K562 (cell line): ENCODE results near the gene PPIL4. TPM values are rescaled to one million over a fixed set of nuclear protein-coding genes. Genes with fewer than 3 reads are reported as not detected.

ENCODE experiments used
- BRCA1 ChIP-seq, 2 experiments: fragments of 450-650 bp in 1 of 2; sonication (generic) in 1 of 2; formaldehyde crosslinking in 1 of 2; IDR thresholded peaks; 2 replicates each; pipeline versions ENCODE4 v1.5.0 to v1.6.1; 2017 to 2020; ENCODE audit warnings: mild to moderate bottlenecking in 1 of 2, missing genetic modification reagents in 1 of 2
- BRF1 ChIP-seq: IDR thresholded peaks from 3 replicates; pipeline ENCODE4 v1.6.1; 2011; ENCODE audit warnings: borderline replicate concordance, mild to moderate bottlenecking; ENCODE audit not compliant: insufficient read length; ENCODE audit errors: extremely low read depth
- CBX2 ChIP-seq: fragments of 200-600 bp; sonication (generic); IDR thresholded peaks from one replicate; pipeline ENCODE4 v1.6.1; 2012; ENCODE audit warnings: mild to moderate bottlenecking, low read length, inconsistent platforms; ENCODE audit not compliant: insufficient read depth, poor library complexity, severe bottlenecking
- CREBBP ChIP-seq: IDR thresholded peaks from one replicate; pipeline ENCODE4 v1.6.1; 2012; ENCODE audit warnings: low read depth, mild to moderate bottlenecking, control low read depth, inconsistent platforms, low read length
- FOXJ3 ChIP-seq: sonication (generic); formaldehyde crosslinking; IDR thresholded peaks from 2 replicates; pipeline ENCODE4 v1.4.0; 2020; ENCODE audit warnings: mild to moderate bottlenecking, missing genetic modification reagents
- MBD2 ChIP-seq: sonication (generic); IDR thresholded peaks from 2 replicates; pipeline ENCODE4 v1.6.1; 2016; ENCODE audit warnings: low read depth, borderline replicate concordance
- MCM3 ChIP-seq: fragments of 450-650 bp; IDR thresholded peaks from 2 replicates; pipeline ENCODE4 v1.6.1; 2016
- NRF1 ChIP-seq, 2 experiments: fragments of 450-650 bp; IDR thresholded peaks in 1 of 2; conservative IDR thresholded peaks in 1 of 2; 2 replicates each; pipeline ENCODE4 v1.6.1; 2014; ENCODE audit warnings: mild to moderate bottlenecking in 2 of 2
- SMARCC2 ChIP-seq: fragments of 450-650 bp; IDR thresholded peaks from 2 replicates; pipeline ENCODE4 v1.6.1; 2017; ENCODE audit warnings: antibody characterized with exemption, moderate library complexity, mild to moderate bottlenecking, low read depth
- TGIF2 ChIP-seq: sonication (generic); formaldehyde crosslinking; IDR thresholded peaks from 2 replicates; pipeline ENCODE4 v1.8.1; 2022; ENCODE audit warnings: mild to moderate bottlenecking, missing genetic modification reagents, moderate library complexity
- ZFPM2 ChIP-seq: fragments of 250-450 bp; sonication (Bioruptor Pico); IDR thresholded peaks from 2 replicates; pipeline ENCODE4 v1.5.1; 2022; ENCODE audit warnings: mild to moderate bottlenecking
- ZNF586 ChIP-seq: fragments of 450-650 bp; formaldehyde crosslinking; conservative IDR thresholded peaks from 2 replicates; pipeline ENCODE4 v1.4.0; 2020; ENCODE audit warnings: mild to moderate bottlenecking, moderate library complexity
- ZNF589 ChIP-seq: fragments of 200-800 bp; sonication (Bioruptor generic); IDR thresholded peaks from 2 replicates; pipeline ENCODE4 v1.6.1; 2016; ENCODE audit warnings: low read depth, missing genetic modification characterization, missing compliant biosample characterization
- polyA plus RNA-seq, 8 experiments: library from polyadenylated mRNA; depleted of rRNA in 4 of 8; stranded (reverse) in 5 of 8; unstranded in 3 of 8; fragments of >200 nt; fragmentation: Nextera tagmentation in 2 of 8; fragmentation: Illumina TruSeq in 1 of 8; extraction: Ambion mirVana in 2 of 8; extraction: Trizol in 1 of 8; gene quantifications; 2 replicates each; pipeline versions ENCODE4 v1.2.1 to v1.2.3, GENCODE V29; 2011 to 2014; ENCODE audit warnings: inconsistent platforms in 1 of 8, missing spikeins in 1 of 8
- total RNA-seq, 7 experiments: library from RNA; depleted of rRNA in 6 of 7; stranded (reverse); fragments of >200 nt in 6 of 7; fragmentation: Illumina TruSeq in 2 of 7; extraction: Trizol in 2 of 7; gene quantifications; 2 replicates each; pipeline versions ENCODE4 v1.2.1 to v1.2.3, GENCODE V29; 2011 to 2021; ENCODE audit warnings: low replicate concordance in 1 of 7
- TF ChIP-seq, protein P1 (sequence below): fragments of 200-600 bp; sonication (generic); IDR thresholded peaks from one replicate; pipeline ENCODE4 v1.6.1; 2012; ENCODE audit warnings: mild to moderate bottlenecking, low read depth, low read length, inconsistent platforms
- TF ChIP-seq, protein P2 (sequence below): IDR thresholded peaks from 2 replicates; pipeline ENCODE4 v1.6.1; 2016; ENCODE audit warnings: missing genetic modification characterization, missing compliant biosample characterization

The PPIL4 gene
- total and polyA plus RNA-seq, 9 of the 15 experiments (the other 6 are each of a cell fraction or from before 2014, with no cell fraction given): 14.5 to 55.2 (median 45.9) TPM

DNA sequence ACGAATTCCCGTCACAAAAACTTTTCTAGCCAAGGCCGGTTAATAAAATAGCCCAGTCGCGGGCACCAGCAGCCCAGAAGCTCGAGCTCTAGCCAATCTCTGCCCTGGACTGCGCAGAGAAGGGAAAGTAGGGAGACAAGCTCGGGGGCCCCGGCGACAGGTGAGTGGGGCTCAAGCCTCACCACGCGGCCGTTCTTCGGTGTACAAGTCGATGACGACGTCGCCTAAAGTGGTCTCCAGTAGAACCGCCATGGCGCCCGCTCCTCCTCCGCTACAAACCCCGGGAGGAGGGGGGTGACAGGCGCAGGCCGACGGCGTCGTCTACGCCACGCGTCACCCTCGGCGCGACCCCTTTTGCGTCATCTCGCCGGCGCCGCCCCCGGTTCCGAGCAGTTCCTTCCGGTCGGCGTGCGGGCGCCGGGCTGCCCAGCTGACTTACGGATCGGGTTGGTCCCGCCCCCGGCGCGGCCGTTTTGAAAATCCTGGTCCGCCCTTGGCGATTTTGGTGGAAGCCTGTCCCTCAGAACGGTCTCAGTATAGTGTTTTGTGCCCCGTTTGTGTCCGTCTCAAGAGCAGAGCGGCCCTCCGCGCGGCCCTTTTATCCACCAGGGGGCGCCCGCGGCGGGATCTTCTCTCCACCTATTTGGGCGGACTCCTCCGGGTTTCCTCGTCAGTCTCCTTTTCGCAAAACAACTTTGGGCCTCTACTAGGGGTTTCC is at the start of gene PPIL4 (continued):
- TF ChIP-seq, protein P1, sequence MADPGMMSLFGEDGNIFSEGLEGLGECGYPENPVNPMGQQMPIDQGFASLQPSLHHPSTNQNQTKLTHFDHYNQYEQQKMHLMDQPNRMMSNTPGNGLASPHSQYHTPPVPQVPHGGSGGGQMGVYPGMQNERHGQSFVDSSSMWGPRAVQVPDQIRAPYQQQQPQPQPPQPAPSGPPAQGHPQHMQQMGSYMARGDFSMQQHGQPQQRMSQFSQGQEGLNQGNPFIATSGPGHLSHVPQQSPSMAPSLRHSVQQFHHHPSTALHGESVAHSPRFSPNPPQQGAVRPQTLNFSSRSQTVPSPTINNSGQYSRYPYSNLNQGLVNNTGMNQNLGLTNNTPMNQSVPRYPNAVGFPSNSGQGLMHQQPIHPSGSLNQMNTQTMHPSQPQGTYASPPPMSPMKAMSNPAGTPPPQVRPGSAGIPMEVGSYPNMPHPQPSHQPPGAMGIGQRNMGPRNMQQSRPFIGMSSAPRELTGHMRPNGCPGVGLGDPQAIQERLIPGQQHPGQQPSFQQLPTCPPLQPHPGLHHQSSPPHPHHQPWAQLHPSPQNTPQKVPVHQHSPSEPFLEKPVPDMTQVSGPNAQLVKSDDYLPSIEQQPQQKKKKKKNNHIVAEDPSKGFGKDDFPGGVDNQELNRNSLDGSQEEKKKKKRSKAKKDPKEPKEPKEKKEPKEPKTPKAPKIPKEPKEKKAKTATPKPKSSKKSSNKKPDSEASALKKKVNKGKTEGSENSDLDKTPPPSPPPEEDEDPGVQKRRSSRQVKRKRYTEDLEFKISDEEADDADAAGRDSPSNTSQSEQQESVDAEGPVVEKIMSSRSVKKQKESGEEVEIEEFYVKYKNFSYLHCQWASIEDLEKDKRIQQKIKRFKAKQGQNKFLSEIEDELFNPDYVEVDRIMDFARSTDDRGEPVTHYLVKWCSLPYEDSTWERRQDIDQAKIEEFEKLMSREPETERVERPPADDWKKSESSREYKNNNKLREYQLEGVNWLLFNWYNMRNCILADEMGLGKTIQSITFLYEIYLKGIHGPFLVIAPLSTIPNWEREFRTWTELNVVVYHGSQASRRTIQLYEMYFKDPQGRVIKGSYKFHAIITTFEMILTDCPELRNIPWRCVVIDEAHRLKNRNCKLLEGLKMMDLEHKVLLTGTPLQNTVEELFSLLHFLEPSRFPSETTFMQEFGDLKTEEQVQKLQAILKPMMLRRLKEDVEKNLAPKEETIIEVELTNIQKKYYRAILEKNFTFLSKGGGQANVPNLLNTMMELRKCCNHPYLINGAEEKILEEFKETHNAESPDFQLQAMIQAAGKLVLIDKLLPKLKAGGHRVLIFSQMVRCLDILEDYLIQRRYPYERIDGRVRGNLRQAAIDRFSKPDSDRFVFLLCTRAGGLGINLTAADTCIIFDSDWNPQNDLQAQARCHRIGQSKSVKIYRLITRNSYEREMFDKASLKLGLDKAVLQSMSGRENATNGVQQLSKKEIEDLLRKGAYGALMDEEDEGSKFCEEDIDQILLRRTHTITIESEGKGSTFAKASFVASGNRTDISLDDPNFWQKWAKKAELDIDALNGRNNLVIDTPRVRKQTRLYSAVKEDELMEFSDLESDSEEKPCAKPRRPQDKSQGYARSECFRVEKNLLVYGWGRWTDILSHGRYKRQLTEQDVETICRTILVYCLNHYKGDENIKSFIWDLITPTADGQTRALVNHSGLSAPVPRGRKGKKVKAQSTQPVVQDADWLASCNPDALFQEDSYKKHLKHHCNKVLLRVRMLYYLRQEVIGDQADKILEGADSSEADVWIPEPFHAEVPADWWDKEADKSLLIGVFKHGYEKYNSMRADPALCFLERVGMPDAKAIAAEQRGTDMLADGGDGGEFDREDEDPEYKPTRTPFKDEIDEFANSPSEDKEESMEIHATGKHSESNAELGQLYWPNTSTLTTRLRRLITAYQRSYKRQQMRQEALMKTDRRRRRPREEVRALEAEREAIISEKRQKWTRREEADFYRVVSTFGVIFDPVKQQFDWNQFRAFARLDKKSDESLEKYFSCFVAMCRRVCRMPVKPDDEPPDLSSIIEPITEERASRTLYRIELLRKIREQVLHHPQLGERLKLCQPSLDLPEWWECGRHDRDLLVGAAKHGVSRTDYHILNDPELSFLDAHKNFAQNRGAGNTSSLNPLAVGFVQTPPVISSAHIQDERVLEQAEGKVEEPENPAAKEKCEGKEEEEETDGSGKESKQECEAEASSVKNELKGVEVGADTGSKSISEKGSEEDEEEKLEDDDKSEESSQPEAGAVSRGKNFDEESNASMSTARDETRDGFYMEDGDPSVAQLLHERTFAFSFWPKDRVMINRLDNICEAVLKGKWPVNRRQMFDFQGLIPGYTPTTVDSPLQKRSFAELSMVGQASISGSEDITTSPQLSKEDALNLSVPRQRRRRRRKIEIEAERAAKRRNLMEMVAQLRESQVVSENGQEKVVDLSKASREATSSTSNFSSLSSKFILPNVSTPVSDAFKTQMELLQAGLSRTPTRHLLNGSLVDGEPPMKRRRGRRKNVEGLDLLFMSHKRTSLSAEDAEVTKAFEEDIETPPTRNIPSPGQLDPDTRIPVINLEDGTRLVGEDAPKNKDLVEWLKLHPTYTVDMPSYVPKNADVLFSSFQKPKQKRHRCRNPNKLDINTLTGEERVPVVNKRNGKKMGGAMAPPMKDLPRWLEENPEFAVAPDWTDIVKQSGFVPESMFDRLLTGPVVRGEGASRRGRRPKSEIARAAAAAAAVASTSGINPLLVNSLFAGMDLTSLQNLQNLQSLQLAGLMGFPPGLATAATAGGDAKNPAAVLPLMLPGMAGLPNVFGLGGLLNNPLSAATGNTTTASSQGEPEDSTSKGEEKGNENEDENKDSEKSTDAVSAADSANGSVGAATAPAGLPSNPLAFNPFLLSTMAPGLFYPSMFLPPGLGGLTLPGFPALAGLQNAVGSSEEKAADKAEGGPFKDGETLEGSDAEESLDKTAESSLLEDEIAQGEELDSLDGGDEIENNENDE: no peak
- peak; percentile 83 for TF ChIP-seq MBD2
- peak; percentile 81 for TF ChIP-seq ZNF589 (CRISPR knock-in tag)
- TF ChIP-seq ZNF586: no peak
- peak; percentile 85 to 88 for TF ChIP-seq NRF1 (conservative IDR thresholded peaks at IDR 0.05 in 1 of 2, IDR thresholded peaks at IDR 0.05 in 1 of 2)
- TF ChIP-seq CBX2: no peak
- TF ChIP-seq ZFPM2 (CRISPR knock-in tag): no peak
- TF ChIP-seq BRF1: no peak
- TF ChIP-seq CREBBP: no peak
- TF ChIP-seq, protein P2, sequence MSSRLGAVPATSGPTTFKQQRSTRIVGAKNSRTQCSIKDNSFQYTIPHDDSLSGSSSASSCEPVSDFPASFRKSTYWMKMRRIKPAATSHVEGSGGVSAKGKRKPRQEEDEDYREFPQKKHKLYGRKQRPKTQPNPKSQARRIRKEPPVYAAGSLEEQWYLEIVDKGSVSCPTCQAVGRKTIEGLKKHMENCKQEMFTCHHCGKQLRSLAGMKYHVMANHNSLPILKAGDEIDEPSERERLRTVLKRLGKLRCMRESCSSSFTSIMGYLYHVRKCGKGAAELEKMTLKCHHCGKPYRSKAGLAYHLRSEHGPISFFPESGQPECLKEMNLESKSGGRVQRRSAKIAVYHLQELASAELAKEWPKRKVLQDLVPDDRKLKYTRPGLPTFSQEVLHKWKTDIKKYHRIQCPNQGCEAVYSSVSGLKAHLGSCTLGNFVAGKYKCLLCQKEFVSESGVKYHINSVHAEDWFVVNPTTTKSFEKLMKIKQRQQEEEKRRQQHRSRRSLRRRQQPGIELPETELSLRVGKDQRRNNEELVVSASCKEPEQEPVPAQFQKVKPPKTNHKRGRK: no peak
- 0 out of 2 replicates have a peak, but pooled peaks have one; percentile 24 for TF ChIP-seq SMARCC2
- TF ChIP-seq BRCA1 (IDR thresholded peaks at IDR 0.05): no peak
- TF ChIP-seq BRCA1 (CRISPR knock-in tag; IDR thresholded peaks at IDR 0.05): no peak
- no peak for TF ChIP-seq TGIF2
- no peak for TF ChIP-seq FOXJ3
- no peak for TF ChIP-seq MCM3
